Panc1 (cell line): ENCODE measurements around the gene PNKP. TPM values are rescaled to one million over a fixed set of nuclear protein-coding genes. Genes with fewer than 3 reads are reported as not detected.

Experiments used
- ATAC-seq: fragments of 200-7000 bp; cut with Tn5 transposase; 2 replicates; pipeline ENCODE4 v1.9.1; 2020; ENCODE audit warnings: mild to moderate bottlenecking, moderate library complexity
- BruUV-seq: library from RNA; stranded (reverse); fragments of 400-500 nt; replicated peaks from 2 replicates; lab custom pipeline; 2021; lab: Mats Ljungman, UMichigan
- CTCF ChIA-PET: fragments of 300-600 bp; sonication (Branson Sonifier 250); formaldehyde crosslinking; loops from one replicate; lab custom pipeline; 2022; ENCODE audit warnings: antibody characterized with exemption; lab: Charles Lee
- POLR2A ChIA-PET: fragments of 300-600 bp; sonication (Branson Sonifier 250); formaldehyde crosslinking; loops from one replicate; lab custom pipeline; 2022; ENCODE audit warnings: antibody characterized with exemption; lab: Charles Lee
- DNase-seq: peaks from one replicate; pipeline ENCODE4 v3.0.0-alpha.2; 2010; ENCODE audit warnings: low read depth, low spot score
- H3K27ac ChIP-seq: 2 replicates; pipeline ENCODE4 v1.5.1; 2011; ENCODE audit warnings: mild to moderate bottlenecking, low read length, inconsistent platforms
- H3K27me3 ChIP-seq: fragments of 200-500 bp; sonication (Bioruptor generic); 2 replicates; pipeline ENCODE4 v1.6.0; 2014; ENCODE audit warnings: low read length, inconsistent platforms; ENCODE audit not compliant: control insufficient read depth, insufficient read depth
- H3K36me3 ChIP-seq: fragments of 200-500 bp; sonication (Bioruptor generic); 2 replicates; pipeline ENCODE4 v1.5.1; 2014; ENCODE audit warnings: inconsistent platforms, mild to moderate bottlenecking, low read length, moderate library complexity; ENCODE audit not compliant: control insufficient read depth, insufficient read depth
- H3K4me1 ChIP-seq: 2 replicates; pipeline ENCODE4 v1.5.1; 2011; ENCODE audit warnings: inconsistent platforms, mild to moderate bottlenecking, low read length, moderate library complexity; ENCODE audit not compliant: control insufficient read depth, insufficient read depth
- H3K4me3 ChIP-seq, 2 experiments: 2 replicates each; pipeline ENCODE4 v1.5.1; 2011 to 2012; ENCODE audit warnings: low read depth in 2 of 2, low read length in 2 of 2, mild to moderate bottlenecking in 2 of 2, inconsistent platforms in 1 of 2, moderate library complexity in 1 of 2
- H3K9me3 ChIP-seq: fragments of 200-500 bp; sonication (Bioruptor generic); 2 replicates; pipeline ENCODE4 v1.5.1; 2014; ENCODE audit warnings: low read depth, mild to moderate bottlenecking, inconsistent platforms, low read length, moderate library complexity; ENCODE audit not compliant: control insufficient read depth, insufficient read depth
- CTCF ChIP-seq: fragments of 450-650 bp; IDR thresholded peaks from 2 replicates; pipeline ENCODE4 v1.5.1; 2017; ENCODE audit warnings: mild to moderate bottlenecking
- POLR2AphosphoS5 ChIP-seq: IDR thresholded peaks from 2 replicates; pipeline ENCODE4 v1.6.1; 2012; ENCODE audit warnings: mild to moderate bottlenecking, low read depth, low read length, moderate library complexity
- REST ChIP-seq, 2 experiments: IDR thresholded peaks; 2 replicates each; pipeline ENCODE4 v1.6.1; 2011 to 2012; ENCODE audit warnings: low read depth in 2 of 2, control low read depth in 1 of 2, low read length in 1 of 2, mild to moderate bottlenecking in 1 of 2, moderate library complexity in 1 of 2; ENCODE audit not compliant: insufficient read depth in 1 of 2
- SIN3A ChIP-seq: IDR thresholded peaks from 2 replicates; pipeline ENCODE4 v1.6.1; 2012; ENCODE audit warnings: low read depth, mild to moderate bottlenecking, low read length, moderate library complexity, borderline replicate concordance; ENCODE audit not compliant: insufficient read depth
- TCF7L2 ChIP-seq: IDR thresholded peaks from 2 replicates; pipeline ENCODE4 v1.6.1; 2011; ENCODE audit warnings: mild to moderate bottlenecking, low read depth, low read length, inconsistent platforms
- in situ Hi-C: cut with HindIII; loops from 2 replicates; pipeline ENCODE4 v1.10.0; 2016; ENCODE audit warnings: low sequenced_read_pairs, low pct_unique_long_range_greater_than_20kb
- intact Hi-C: fragments of 100-400 bp; cut with micrococcal nuclease; formaldehyde crosslinking; loops from one replicate; pipeline ENCODE4 v1.10.0; 2022; ENCODE audit not compliant: unreplicated experiment
- total RNA-seq: library from RNA; stranded (reverse); gene quantifications from one replicate; pipeline ENCODE4 v1.2.1, GENCODE V29; 2021; ENCODE audit not compliant: unreplicated experiment

PNKP gene
- total RNA-seq, 1 experiment from 2014 or later, result 76.7 TPM

GRCh38 chr19:49896863-49897621 lies 29.7 kb upstream of the PNKP start, which contains the start of gene IL4I1:
Gene IL4I1, minus strand, starts transcription at chr19:49896887. Its CDS starts 727 bp downstream, at chr19:49896160.
- ATAC-seq (peak; percentile 40), DNase-seq (no peak)
- no peaks in the 10 kb centered on the region for H3K9me3 ChIP-seq
- no peaks in the 10 kb centered on the region for H3K27me3 ChIP-seq
- CTCF ChIA-PET, result no interaction called here
- H3K36me3 ChIP-seq, result no peaks in the 10 kb centered on the region
- H3K4me3 ChIP-seq, result peak within 1 kb of the TSS in 1 of 2 experiments; percentile 11; a peak in 1 of 4 replicates
- H3K4me1 ChIP-seq, result peaks cover 10% of the 10 kb centered on the region
- no TSS peak for BruUV-seq
- POLR2A ChIA-PET, result interaction anchor here (0.6 kb wide), 1 partner anchor 9 kb away, joined by 4 read pairs; no protein-coding TSS in a partner anchor
- intact Hi-C loops, result no loop called here
- TF ChIP-seq TCF7L2, result no peak
- TF ChIP-seq CTCF, result no peak
- no peak for TF ChIP-seq POLR2AphosphoS5
- TF ChIP-seq REST (IDR thresholded peaks at IDR 0.05; ENCODE audit: insufficient read depth in 1 of 2, low read depth in 2 of 2, low read length in 1 of 2), result no peak
- TF ChIP-seq SIN3A, result no peak
- peak within 1 kb of the TSS; percentile 65; the same call in 1 of the 2 replicates for H3K27ac ChIP-seq
- in situ Hi-C loops, result no loop called here

- no peak for DNase-seq
- intact Hi-C loops (no loop called here), in situ Hi-C loops (no loop called here)
- CTCF ChIA-PET, result no interaction called here
- no peak overlapping the region for H3K27ac ChIP-seq
- POLR2A ChIA-PET, result no interaction called here
- TF ChIP-seq POLR2AphosphoS5, result no peak
- no peak for TF ChIP-seq REST (IDR thresholded peaks at IDR 0.05; ENCODE audit: insufficient read depth in 1 of 2, low read depth in 2 of 2, low read length in 1 of 2)
- H3K27me3 ChIP-seq, result no peaks in the 10 kb centered on the region
- H3K4me3 ChIP-seq, result no peak overlapping the region
- BruUV-seq, result no TSS peak
- no peaks in the 10 kb centered on the region for H3K36me3 ChIP-seq
- no peaks in the 10 kb centered on the region for H3K9me3 ChIP-seq
- no peak for ATAC-seq
- peaks cover 10% of the 10 kb centered on the region for H3K4me1 ChIP-seq
Measured at GRCh38 chr19:49895566-49896297, 28.4 kb upstream of the PNKP start.
